HG02678 (cell line): ENCODE results near the gene CDKL2.
A peak's percentile ranks its signal among the peaks of the same experiment; 100 is the strongest.
"Not testable (repeated sequence)": the region's sequence is repeated elsewhere in the genome, so short reads cannot be mapped to it uniquely, and the experiment has no call there.

Experiments used
- ATAC-seq: cut with Tn5 transposase; IDR thresholded peaks from one replicate; pipeline ENCODE4 v1.9.1; 2021; ENCODE audit warnings: mild to moderate bottlenecking, moderate library complexity; ENCODE audit not compliant: unreplicated experiment

Gene CDKL2

DNA sequence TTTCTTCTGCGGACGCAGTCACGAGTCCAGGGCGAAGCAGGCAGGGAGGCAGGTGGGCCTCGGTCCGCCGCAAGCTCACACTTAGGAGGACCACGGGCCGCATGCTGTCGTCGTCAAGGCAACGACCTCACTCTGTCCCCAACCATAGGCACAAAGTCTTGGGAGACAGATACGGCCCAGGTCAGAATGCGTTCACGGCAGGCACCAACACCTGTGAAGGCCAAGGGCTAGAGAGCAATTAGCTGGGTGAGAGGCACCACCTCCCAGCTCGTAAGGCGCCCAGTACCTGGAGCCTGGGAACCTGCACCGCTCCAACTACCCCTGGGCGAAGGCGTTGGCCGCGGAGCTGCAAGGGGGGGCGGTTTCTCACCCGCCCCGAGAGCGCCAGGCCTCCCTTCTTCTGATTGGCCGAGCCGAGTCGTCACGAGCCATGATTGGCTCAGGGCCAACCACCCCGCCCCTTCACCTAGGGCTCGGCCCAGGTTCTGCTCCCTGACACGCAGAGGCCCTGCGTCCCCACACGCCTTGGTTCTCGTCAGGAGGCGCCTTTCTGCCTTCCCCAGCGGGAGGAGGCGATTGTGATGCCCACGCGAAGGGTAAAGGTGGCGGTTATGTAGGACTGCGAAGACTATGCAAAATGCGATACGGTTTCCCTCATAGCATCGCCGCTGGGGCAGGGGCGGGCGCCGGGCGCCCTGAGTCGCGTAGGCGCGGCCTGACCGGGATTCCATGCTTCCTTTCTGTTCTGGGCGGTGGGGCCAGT, at the start of gene CDKL2:
CDKL2 (minus strand) TSS at position 355 of the 763 bp plus-strand sequence. CDS start 4,540 bp downstream, outside the sequence.
- peak; percentile 100 for ATAC-seq

GRCh38 chr4:75678965-75679364, 48.6 kb upstream of the CDKL2 start:
- no peak for ATAC-seq

DNA sequence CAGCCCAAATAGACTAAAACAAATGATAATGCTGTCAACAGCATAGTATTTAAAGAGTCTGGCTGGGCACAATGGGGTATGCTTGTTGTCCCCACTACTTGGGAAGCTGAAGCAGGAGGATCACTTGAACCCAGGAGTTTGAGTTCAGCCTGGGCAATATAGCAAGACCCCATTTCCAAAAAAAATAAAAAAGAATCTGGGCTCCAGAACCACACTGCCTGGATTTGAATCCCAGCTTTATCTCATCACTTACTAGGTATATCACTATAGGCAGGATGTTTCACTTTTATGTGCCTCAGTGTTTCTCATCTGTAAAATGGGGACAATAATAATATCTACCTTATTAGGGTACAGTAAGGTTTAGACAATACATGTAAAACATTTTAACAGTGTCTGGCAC, 48.1 kb upstream of the CDKL2 start:
- ATAC-seq: no peak

GRCh38 chr4:75675004-75675531, 44.7 kb upstream of the CDKL2 start:
- ATAC-seq: no peak

GRCh38 chr4:75673959-75674328, 43.6 kb upstream of the CDKL2 start:
- no peak for ATAC-seq

DNA sequence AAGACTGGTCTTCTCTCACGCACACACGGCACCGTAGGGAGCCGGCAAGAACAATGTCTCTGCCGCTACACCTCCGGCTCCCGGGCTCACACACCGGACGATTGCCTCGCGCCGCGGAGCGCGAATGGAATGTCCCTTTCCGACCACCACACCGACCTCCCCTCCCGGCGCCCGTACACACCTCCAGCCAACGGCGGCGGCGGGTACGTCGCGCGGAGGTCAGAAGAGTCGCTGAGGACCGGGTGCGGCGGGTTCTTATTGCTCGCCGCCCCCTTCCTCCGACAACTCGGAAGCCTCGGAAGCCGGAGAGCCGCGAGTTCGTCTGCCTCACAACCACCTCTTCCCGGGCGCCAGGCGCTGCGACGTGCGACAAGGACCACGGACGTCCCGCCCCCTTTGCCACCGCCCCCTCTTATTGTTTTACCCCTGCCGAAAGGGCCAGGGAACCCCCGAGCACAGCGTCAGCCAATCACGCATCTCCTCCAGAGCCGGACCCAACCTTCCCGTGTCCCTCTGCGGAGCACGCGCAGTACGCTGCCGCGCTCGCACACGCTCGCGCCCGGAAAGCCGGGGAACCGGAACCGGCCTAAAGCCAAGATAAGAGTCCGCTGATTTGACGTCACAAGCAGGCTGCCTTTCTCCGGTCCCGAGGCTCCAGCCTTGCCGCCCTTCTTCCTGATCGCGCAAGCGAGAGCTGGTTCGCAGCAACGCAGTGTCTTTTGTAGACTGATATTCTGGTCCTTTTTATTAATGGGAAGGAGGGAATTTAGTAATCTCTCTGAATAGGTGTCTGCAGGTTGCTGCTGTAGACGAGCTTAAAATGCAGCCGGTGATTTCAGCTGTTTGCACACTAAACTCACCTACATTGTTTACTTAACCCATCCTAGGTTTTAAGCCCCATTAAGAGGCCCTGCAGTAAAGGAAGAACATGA, 43.0 kb upstream of the CDKL2 start, which contains the start of gene G3BP2:
G3BP2 (minus strand) TSS at position 385 of the 932 bp plus-strand sequence. CDS start 11,386 bp downstream, outside the sequence.
- ATAC-seq: peak; percentile 91

GRCh38 chr4:75672461-75673026, 42.2 kb upstream of the CDKL2 start:
- peak; percentile 28 for ATAC-seq

DNA sequence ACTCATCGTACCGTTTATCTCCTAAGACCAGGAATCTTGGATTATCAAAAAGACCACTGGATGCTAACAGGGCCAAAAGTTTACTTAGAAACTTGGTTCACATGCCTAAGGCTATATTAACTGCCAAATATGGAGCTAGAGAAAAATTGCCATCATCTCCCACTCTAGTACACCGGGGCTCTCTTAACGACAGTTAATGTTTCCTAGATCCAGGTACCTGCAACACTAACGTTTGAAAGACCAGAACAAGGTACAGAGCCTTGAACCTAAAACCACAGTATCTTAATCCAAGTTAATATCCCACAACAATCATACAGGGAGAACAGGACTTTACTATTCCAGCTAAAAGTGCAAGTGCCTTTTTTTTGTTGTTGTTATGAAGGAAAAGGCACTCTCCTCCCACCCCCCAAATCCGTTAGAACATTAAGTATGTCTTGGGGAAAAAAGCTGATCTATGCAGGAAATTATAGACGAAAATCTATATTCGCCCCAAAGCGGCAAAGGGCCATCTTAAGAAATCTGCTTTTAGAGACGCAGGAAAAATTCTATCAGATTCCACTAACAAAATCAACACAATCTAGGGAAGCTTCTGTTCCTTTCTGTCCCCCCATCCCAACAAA, 41.6 kb upstream of the CDKL2 start:
- ATAC-seq: no peak

- ATAC-seq: no peak
Measured at GRCh38 chr4:75668596-75668995, 38.3 kb upstream of the CDKL2 start.

GRCh38 chr4:75667636-75668035, 37.3 kb upstream of the CDKL2 start:
- ATAC-seq: not testable (repeated sequence)

DNA sequence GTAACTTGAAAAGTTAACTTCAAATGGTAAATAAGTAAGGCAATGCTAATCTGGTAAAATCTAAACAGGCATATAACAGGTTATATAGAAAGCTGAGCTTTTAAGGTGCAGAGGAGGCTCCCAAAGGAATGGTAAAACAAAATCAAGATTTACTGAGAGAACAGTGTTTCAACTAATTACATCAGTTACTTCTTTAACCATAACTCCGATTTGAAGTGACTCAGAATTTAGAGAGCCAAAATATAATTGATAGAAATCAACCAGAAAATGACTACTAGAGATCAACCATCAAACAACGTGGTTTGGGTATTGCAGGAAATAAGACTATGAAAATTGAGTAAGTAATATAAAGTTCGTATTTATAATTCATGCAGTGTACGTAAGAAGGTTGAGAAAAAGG, 36.0 kb upstream of the CDKL2 start:
- no peak for ATAC-seq

DNA sequence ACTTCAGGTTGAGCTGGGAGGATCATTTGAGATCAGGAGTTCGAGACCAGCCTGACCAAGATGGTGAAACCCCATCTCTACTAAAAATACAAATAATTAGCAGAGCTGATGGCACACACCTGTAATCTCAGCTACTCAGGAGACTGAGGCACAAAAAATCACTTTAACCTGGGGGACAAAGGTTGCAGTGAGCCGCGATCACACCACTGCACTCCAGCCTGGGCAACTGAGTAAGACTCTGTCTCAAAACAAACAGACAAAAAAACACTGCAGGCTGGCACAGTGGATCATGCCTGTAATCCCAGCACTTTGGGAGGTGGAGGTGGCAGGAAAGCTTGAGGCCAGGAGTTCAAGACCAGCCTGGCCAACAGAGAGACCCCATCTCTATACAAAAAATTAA, 34.3 kb upstream of the CDKL2 start:
- not testable (repeated sequence) for ATAC-seq

- ATAC-seq: no peak
Measured at GRCh38 chr4:75662626-75663025, 32.3 kb upstream of the CDKL2 start.

GRCh38 chr4:75660491-75660890, 30.2 kb upstream of the CDKL2 start:
- ATAC-seq: no peak

GRCh38 chr4:75659512-75660031, 29.2 kb upstream of the CDKL2 start:
- no peak for ATAC-seq

DNA sequence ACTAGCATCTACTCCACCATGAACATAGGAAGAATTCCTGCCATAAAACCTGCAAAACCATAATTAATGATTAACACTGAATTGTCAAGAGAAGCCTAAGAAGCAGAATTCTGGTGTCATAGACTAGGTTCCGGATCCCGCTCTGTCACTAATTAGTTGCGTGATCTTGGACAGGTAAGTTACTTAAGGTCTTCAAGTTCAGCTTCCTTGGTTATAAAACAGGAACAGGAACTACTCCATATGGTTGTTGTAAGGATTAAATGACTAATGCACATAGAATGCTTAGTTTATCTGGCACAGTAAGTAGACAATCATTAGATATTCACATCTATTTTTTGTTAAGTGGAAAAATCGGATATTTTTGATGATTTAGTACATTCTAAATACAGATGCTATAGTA, 28.5 kb upstream of the CDKL2 start:
- ATAC-seq: no peak

GRCh38 chr4:75655562-75655961, 25.2 kb upstream of the CDKL2 start:
- ATAC-seq: peak; percentile 56

- ATAC-seq: no peak
Measured at GRCh38 chr4:75654905-75655304, 24.6 kb upstream of the CDKL2 start.

DNA sequence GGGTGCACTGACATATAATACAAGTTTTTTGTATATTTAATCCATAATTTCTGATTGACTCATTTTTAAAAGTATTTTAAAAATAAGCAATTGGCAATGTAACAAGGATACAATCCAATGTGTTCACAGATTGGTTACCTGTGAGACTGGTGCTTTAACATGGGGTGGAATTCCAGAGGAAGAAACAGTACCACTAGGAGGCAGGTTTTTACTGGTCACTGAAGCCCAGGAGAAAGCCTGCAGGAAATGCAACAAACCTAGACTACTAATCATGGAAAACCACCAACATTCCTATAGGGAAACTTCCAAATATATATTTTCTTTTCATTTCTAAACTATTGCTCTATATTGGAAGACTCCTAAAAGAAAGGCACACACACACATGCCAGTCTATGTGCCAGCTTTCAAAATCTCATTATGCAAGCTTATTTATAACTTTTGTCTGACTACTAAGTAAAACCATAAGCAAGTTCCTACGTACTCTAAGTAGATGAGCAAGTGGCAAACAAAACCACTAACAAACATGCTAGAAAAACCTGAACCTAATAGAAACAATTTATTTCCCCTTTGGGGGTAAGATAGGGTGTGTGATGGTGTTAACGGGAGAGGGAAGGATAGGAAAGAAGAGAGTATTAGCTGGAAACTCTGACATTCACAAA, 23.6 kb upstream of the CDKL2 start:
- no peak for ATAC-seq

DNA sequence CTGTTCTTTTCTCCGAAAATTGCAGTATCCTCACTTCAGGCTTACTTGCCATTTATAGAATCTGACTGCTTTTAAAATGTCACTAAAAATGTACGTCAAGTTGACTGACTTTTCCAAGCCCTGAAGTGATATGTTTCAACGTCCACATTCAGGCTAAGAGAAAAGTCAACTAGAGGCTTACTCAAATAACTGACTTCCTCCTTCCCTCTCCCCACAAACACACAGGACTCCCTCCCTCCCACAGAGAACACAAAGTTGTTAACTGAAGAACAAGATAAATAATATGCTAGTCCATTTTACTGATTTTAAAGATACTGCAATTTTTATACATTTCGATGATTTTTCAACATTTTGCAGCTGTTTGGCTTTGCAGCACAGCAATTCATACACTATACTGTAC, 13.8 kb upstream of the CDKL2 start:
- ATAC-seq: no peak
